GM20431 (cell line): ENCODE results near the gene DYNC1I1.

Experiments used
- in situ Hi-C: fragments of 300-500 bp; cut with MseI, MboI; formaldehyde crosslinking; loops from one replicate; pipeline ENCODE4 v1.15.0; 2020; ENCODE audit warnings: low sequenced_read_pairs; ENCODE audit not compliant: unreplicated experiment

The DYNC1I1 gene

DNA sequence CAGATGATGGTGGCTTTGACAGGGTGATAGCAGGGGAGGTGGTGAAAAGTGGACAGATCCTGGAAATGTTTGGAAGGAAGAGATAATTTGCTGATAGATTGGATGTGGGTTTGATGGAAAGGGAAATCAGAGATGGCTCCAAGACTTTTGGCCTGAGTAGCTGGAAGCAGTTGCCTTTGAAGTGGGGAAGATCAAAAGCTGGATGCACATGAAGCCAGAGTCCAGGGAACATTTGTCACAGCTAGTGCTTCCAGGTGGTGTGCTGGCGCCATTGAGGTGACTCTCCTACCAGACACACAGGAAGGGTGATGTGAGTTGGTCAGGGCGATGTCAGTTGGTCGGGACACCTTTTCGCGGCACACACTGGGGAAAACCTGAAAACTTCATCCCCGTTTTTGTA, 15.9 kb downstream of the DYNC1I1 start:
- in situ Hi-C loops: no loop called here

- in situ Hi-C loops: no loop called here
Observed at GRCh38 chr7:95788884-95789283, 16.5 kb downstream of the DYNC1I1 start.

- in situ Hi-C loops: no loop called here
Observed at GRCh38 chr7:95793658-95794057, 21.3 kb downstream of the DYNC1I1 start.

GRCh38 chr7:95794917-95795515, 22.7 kb downstream of the DYNC1I1 start:
- in situ Hi-C loops: no loop called here

DNA sequence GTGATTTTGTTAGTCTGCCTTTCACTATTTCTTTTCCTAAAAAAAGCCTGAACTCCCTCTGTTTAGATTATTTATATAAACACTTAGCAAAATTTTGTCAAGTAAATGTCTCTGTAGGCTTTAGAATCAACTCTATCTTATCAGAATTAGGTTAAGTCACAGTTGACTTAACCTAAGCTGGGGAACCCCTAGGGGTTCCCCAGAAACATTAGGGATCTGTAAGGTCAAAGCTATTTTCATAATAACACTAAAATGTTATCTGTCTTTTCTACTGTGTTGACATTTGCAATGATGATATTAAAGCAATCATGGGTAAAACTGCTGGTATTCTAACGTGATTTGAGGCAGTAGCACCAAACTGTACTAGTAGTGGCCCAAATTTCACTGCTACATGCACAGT, 24.3 kb downstream of the DYNC1I1 start:
- in situ Hi-C loops: no loop called here

DNA sequence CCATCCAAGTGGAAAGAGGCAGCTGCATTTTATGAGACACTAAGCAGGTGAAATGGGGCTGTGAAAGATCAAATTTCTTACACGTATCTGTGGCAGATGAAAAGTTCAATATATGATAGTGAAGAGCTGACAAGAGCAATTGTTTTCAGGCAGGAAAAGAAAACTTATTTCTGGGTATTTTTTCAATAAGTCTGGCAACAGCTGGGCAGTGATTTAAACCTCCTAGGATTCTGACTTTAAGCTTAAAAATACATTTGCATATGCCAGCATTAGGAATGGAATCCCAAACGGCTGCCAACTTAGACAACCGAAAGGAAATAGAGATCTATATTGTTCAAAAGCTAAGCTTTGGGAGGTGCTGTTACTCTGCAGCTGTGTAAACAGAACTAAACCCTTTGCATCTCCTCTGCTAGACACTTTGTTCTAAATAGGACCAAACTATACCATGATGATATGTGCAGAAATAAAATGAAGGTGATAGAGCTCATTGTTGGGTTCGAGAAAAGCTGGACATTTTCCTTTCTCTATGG, 26.1 kb downstream of the DYNC1I1 start:
- in situ Hi-C loops: no loop called here

DNA sequence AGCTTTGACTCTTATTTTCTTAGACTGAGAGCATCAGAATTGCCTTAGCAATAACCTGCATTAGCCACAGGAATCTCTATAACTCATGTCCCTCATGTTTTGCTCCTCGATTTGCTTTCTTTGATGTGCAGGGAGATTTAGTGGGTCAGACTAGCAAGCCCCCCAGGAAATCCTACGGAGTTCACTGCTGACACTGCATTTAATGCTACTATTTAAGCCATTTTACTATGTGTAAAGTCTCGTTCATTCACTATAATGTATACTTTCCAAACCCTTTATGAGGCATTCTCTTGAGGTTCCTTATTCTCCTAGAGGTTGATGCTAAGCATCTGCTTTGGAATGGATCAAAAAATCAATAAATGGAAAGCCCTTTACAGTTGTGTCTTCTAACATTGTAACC, 28.4 kb downstream of the DYNC1I1 start:
- in situ Hi-C loops: no loop called here

GRCh38 chr7:95802270-95802669, 29.9 kb downstream of the DYNC1I1 start:
- in situ Hi-C loops: no loop called here

- in situ Hi-C loops: no loop called here
Observed at GRCh38 chr7:95804052-95804451, 31.7 kb downstream of the DYNC1I1 start.

GRCh38 chr7:95805909-95806308, 33.6 kb downstream of the DYNC1I1 start:
- in situ Hi-C loops: no loop called here

DNA sequence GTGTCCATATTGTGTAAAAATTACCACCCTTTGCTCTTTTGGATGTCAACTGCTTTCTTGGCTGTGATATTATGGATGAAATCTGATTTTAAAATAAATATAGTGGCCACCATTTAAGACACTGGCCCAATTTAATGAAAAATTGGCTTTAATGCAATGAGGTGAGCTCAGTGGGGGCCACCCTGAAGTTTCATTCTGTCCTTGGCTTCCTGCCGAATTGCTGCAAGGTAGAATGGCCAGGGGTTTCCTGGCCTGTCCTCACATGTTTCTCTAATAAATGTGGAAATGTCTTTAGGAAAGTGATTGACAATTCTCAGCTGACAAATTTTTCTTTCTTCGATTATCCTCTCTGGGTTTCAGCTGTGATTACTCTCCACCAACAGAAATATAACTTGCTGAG, 36.0 kb downstream of the DYNC1I1 start:
- in situ Hi-C loops: no loop called here

DNA sequence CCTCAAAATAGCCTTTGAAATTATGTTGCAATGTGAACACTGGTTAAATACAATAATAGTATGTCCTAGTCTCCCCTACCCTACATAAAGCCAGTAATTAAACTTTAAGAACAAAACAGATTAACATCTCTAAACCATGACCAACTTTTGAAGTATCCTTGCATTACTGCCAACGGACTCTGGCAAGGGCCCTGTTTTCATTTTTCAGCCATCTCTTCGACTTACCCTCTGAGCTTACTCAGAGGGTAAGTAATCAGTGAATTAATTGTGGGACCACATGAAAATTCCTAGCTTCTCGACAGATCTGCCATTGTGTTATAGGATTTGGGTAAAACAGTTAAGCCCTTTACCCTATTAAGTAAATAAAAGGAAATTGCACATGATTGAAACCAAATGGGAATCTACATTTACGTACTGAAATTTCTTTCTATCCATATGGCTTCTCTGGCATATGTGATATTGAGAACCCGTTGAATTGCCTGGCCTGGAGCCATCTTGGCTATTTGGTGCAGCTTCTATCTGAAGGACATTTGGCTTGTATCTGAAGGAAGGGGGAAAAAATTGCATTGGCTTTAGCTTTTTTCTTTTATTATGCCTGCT, 39.6 kb downstream of the DYNC1I1 start:
- in situ Hi-C loops: no loop called here

DNA sequence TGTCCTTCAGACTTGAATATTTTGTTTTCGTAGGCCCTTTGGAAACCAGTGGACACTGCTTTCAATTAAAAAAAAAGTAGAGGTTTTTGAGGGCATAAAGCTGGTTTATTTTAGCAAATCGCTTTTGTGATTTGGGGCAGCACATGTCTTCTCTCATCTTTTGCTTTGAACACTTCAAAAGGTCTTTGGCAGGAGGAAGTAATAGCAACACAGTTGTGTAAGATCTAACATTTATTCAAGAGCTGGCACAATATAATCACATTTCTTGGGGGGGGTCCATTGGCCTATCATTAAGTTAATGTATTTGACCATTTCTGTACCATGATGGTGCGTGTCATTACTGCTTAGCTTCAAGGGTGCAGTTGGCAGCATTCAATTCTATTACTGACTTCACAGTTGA, 42.4 kb downstream of the DYNC1I1 start:
- in situ Hi-C loops: no loop called here

DNA sequence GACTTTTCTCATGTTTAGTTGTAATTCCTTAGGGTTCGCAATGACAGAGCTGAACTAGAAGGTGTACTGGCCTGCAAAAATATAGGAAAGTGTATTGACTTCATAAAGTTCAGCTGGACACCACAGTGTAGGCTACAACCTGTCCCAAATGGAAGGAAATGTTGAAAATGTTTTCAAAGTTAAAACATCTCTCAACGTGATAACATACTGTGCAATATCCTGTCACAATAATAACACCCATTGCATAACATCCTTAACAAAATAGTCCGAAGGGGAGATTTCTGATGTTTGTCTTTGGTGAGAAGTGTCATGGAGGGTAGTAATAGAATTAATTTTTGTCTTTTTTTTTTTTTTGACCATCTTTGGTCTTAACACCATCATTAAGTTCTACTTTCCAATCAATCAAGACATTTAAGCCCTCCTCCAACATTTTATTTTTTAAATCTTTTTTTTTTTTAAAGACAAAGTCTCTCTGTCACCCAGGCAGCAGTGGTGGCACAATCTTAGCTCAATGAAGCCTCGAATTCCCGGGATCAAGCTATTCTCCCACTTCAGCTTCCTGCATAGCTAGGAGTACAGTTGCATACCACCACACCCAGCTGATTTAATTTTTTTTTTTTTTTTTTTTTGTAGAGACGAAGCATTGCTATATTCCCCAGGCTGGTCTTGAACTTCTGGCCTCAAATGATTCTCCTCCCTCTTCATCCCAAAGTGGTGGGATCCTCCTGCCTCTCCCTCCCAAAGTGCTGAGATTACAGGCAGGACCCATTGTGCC, 45.7 kb downstream of the DYNC1I1 start:
- in situ Hi-C loops: no loop called here

DNA sequence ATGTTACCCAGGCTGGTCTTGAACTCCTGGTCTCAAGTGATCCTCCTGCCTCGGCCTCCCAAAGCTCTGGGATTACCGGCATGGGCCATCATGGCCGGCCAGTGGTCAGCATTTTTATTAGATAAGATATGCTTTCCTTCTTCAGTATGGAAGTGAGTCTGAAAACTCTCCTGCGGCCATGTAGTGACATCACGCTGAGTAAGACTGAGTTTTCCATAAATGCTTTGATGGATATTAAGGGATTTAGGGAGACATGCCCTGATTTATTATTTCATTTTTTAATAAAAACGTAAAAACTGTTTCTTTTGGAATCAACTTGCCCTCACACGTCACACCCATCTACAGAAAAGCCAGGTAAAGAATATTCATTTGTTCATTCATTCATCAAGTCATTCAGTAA, 48.4 kb downstream of the DYNC1I1 start:
- in situ Hi-C loops: no loop called here

DNA sequence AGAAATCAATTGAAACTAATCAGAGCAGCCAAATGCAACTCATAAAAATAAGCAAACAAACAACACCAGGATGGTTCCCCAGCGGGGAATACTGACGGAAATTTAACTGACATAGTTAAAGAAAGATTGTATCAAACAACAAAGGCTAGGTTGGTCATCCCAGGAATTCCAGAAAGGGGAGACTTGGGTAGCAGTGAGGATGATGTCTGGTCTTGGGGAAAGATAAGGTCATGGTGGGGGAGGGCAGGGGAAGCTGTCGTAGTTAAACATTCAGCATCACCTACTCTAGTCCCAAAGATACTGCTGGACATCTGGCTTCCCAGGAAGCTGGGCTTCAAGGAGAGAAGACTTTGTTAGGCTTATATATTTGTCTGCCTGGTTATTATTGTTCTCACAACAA, 50.4 kb downstream of the DYNC1I1 start:
- in situ Hi-C loops: no loop called here

- in situ Hi-C loops: no loop called here
Observed at GRCh38 chr7:95824616-95825015, 52.3 kb downstream of the DYNC1I1 start.

- in situ Hi-C loops: no loop called here
Observed at GRCh38 chr7:95828824-95829790, 56.8 kb downstream of the DYNC1I1 start.

GRCh38 chr7:95840953-95841950, 68.9 kb downstream of the DYNC1I1 start:
- in situ Hi-C loops: no loop called here
